SJCRH30 (cell line): ENCODE measurements around the gene ITGB4. TPM values are rescaled to one million over a fixed set of nuclear protein-coding genes. Genes with fewer than 3 reads are reported as not detected.

Experiments
- DNase-seq, 2 experiments: peaks; one replicate each; pipeline ENCODE4 v3.0.0-alpha.2; 2015 to 2020
- H3K27ac ChIP-seq: fragments of 250-450 bp; sonication (Bioruptor Pico); 2 replicates; pipeline ENCODE4 v1.5.1; 2020; ENCODE audit warnings: mild to moderate bottlenecking, moderate library complexity
- H3K27me3 ChIP-seq: fragments of 250-450 bp; sonication (Bioruptor Pico); 2 replicates; pipeline ENCODE4 v1.5.1; 2020; ENCODE audit warnings: mild to moderate bottlenecking, moderate library complexity
- H3K36me3 ChIP-seq: fragments of 250-450 bp; sonication (Bioruptor Pico); 2 replicates; pipeline ENCODE4 v1.5.1; 2020; ENCODE audit warnings: mild to moderate bottlenecking, moderate library complexity
- H3K4me1 ChIP-seq: fragments of 250-450 bp; sonication (Bioruptor Pico); 2 replicates; pipeline ENCODE4 v1.5.1; 2020; ENCODE audit warnings: mild to moderate bottlenecking, moderate library complexity
- H3K4me3 ChIP-seq: fragments of 250-450 bp; sonication (Bioruptor Pico); 2 replicates; pipeline ENCODE4 v1.5.1; 2020; ENCODE audit warnings: mild to moderate bottlenecking, moderate library complexity
- H3K9me3 ChIP-seq: fragments of 250-450 bp; sonication (Bioruptor Pico); replicated peaks from 2 replicates; pipeline ENCODE4 v1.5.1; 2020; ENCODE audit warnings: mild to moderate bottlenecking, moderate library complexity
- total RNA-seq: library from RNA; depleted of rRNA; stranded (reverse); fragments of >200 nt; shearing (Covaris generic); gene quantifications from 2 replicates; pipeline ENCODE4 v1.2.3, GENCODE V29; 2014

The ITGB4 gene
- total RNA-seq, 1 experiment from 2014 or later, result 8.8 TPM

GRCh38 chr17:75749545-75750389 lies 28.5 kb downstream of the ITGB4 start:
- H3K36me3 ChIP-seq, result no peaks in the 10 kb centered on the region
- peaks cover 29% of the 10 kb centered on the region for H3K4me1 ChIP-seq
- H3K9me3 ChIP-seq, result no peaks in the 10 kb centered on the region
- H3K27me3 ChIP-seq, result no peaks in the 10 kb centered on the region
- no peak overlapping the region for H3K27ac ChIP-seq
- DNase-seq, result peak; percentile 83 to 91
- H3K4me3 ChIP-seq, result no peak overlapping the region

DNA sequence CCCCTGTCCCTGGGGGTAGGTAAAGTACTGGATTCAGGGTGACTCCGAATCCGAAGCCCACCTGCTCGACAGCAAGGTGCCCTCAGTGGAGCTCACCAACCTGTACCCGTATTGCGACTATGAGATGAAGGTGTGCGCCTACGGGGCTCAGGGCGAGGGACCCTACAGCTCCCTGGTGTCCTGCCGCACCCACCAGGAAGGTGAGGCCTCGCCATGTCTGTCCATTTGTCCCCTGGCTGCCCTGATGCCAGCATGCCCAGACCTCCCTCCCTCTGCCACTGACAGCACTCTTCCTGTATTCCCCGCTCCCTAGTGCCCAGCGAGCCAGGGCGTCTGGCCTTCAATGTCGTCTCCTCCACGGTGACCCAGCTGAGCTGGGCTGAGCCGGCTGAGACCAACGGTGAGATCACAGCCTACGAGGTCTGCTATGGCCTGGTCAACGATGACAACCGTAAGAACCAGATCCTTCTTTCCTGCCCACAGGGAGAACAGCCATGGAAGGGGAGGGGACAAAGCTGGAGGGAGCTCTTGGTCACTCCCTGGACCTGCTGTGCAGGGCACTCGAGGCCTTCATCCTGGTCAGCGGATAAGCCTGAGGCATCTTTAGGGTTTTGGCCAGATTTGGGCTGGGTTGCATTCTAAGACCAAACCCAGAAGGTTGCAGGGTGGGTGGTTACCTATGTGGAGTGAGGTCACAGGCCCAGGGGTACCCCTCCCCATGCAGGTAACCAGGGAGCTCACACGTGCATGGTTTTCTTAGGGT lies 29.6 kb downstream of the ITGB4 start:
- peaks cover 37% of the 10 kb centered on the region for H3K4me1 ChIP-seq
- DNase-seq, result no peak
- H3K36me3 ChIP-seq, result no peaks in the 10 kb centered on the region
- no peak overlapping the region for H3K4me3 ChIP-seq
- H3K9me3 ChIP-seq, result no peaks in the 10 kb centered on the region
- no peaks in the 10 kb centered on the region for H3K27me3 ChIP-seq
- H3K27ac ChIP-seq, result no peak overlapping the region

GRCh38 chr17:75751676-75752404 lies 30.6 kb downstream of the ITGB4 start:
- Histone ChIP-seq H3K4me3 (peak overlapping the region; percentile 41), H3K27ac (no peak overlapping the region), H3K36me3 (no peaks in the 10 kb centered on the region), H3K27me3 (no peaks in the 10 kb centered on the region), H3K9me3 (no peaks in the 10 kb centered on the region), H3K4me1 (peaks cover 46% of the 10 kb centered on the region)
- DNase-seq, result peak; percentile 77 to 84

- H3K36me3 ChIP-seq, result no peaks in the 10 kb centered on the region
- peaks cover 46% of the 10 kb centered on the region for H3K4me1 ChIP-seq
- H3K4me3 ChIP-seq, result peak overlapping the region; percentile 41
- H3K27ac ChIP-seq, result no peak overlapping the region
- no peaks in the 10 kb centered on the region for H3K27me3 ChIP-seq
- H3K9me3 ChIP-seq, result no peaks in the 10 kb centered on the region
- DNase-seq, result peak in 1 of 2 experiments; percentile 54
Observed at GRCh38 chr17:75752405-75752709, 31.1 kb downstream of the ITGB4 start.

DNA sequence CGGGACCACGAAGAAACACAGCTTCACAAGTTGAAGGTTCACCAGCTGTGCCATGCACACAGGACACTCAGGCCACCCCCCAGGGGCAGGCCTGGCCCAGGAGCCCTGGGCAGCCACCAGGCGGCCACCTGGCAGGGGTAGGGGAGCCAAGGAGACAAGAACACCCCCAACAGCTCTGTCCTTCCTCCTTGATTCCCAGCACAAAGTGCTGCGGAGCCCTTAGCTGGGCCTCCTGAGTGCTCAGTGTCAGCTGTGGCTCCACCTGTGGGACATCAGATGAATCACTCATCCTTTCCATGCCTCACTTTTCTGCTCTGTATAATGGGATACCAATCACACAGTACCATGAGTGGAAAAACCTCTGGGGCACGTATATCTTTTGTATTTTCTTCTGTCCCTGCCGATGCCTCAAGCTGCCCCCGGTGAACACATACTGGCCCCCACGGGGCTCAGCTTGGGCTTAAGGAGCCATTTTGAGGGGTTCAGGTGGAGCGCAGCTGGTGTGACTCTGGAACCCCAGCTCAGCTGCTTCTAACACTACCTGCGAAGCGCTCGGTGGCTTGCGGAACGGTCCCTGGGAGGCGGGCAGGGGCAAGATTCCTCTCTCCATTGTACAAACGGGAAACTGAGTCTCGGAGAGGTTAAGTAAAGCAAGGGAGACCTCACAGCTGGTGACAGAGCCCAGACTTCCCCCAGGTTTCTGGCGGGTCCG lies 31.7 kb downstream of the ITGB4 start:
- no peaks in the 10 kb centered on the region for H3K9me3 ChIP-seq
- H3K27me3 ChIP-seq, result no peaks in the 10 kb centered on the region
- no peak overlapping the region for H3K27ac ChIP-seq
- DNase-seq, result peak in 1 of 2 experiments; percentile 45
- H3K36me3 ChIP-seq, result no peaks in the 10 kb centered on the region
- peaks cover 46% of the 10 kb centered on the region for H3K4me1 ChIP-seq
- peak overlapping the region; percentile 48 for H3K4me3 ChIP-seq

DNA sequence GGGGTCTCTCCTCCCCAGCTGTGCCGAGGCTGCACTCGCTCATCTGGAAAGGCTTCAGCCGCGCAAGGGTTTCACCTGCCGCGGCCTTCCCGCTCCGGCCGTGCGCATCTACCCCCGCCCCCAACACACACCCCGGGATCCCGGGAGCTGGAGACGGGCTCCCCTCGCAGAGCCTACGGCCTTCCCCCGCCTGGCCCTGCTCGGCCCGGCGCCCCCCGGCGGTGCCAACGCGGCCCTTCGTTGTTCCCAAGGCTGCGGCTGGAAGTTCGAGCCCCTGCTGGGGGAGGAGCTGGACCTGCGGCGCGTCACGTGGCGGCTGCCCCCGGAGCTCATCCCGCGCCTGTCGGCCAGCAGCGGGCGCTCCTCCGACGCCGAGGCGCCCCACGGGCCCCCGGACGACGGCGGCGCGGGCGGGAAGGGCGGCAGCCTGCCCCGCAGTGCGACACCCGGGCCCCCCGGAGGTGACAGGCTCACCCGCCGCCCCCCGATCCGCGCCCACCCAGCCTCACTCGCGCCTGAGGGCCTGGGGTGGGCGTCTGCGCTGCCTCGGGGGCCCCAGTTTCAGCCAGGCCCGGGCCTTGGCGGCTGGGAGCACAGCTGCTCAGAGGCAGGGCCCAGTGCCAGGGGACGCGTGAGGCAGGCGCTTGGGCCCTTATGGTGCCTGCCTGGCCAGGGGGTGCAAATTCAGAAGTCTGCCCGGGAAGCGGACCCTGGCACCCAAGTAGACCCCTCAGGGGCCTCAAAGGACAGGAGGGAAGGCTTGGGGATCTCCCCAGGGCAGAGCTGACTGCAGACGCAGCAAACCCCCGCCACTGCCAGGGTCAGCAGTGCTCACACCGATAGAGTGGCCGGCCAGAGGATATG lies 32.5 kb downstream of the ITGB4 start:
- Histone ChIP-seq H3K27me3 (no peaks in the 10 kb centered on the region), H3K36me3 (no peaks in the 10 kb centered on the region), H3K4me3 (peak overlapping the region; percentile 48), H3K9me3 (no peaks in the 10 kb centered on the region), H3K4me1 (peaks cover 46% of the 10 kb centered on the region), H3K27ac (peak overlapping the region; percentile 85)
- peak; percentile 87 to 88 for DNase-seq

- Histone ChIP-seq H3K9me3 (no peaks in the 10 kb centered on the region), H3K4me3 (peak overlapping the region; percentile 48), H3K4me1 (peaks cover 46% of the 10 kb centered on the region), H3K27ac (peak overlapping the region; percentile 85), H3K36me3 (no peaks in the 10 kb centered on the region), H3K27me3 (no peaks in the 10 kb centered on the region)
- DNase-seq, result peak; percentile 72 to 77
Observed at GRCh38 chr17:75754378-75755204, 33.3 kb downstream of the ITGB4 start.

DNA sequence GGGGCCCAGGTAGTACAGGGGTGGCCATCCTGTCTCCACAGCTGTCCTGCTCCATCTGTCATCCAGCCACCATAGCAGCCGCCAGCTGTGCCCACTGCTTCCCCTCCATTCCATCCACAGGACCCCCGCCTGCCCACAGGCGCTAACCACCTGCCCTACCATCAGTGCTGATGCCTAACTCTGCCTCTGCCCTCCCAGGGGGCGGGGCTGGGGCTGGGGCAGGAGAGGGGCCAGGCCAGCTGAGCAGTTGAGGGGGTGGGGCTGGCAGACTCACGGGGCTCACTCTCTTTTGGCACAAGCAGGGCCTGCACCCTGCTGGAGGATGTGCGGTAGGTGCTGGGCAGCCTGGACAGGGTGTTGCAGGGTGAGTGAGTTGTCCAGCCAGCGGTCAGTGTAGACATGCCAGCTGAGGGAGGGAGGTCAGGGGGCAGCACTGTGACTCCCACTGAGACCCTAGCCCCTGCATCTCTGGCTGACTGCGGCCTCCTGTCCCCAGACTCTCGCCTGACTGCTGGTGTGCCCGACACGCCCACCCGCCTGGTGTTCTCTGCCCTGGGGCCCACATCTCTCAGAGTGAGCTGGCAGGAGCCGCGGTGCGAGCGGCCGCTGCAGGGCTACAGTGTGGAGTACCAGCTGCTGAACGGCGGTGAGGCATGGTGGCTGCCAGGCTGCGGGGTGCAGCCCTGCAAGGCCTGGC lies 34.1 kb downstream of the ITGB4 start:
- no peaks in the 10 kb centered on the region for H3K36me3 ChIP-seq
- peak; percentile 99 for DNase-seq
- H3K27ac ChIP-seq, result peak overlapping the region; percentile 85
- no peaks in the 10 kb centered on the region for H3K27me3 ChIP-seq
- no peaks in the 10 kb centered on the region for H3K9me3 ChIP-seq
- H3K4me1 ChIP-seq, result peaks cover 43% of the 10 kb centered on the region
- peak overlapping the region; percentile 48 for H3K4me3 ChIP-seq

- Histone ChIP-seq H3K27ac (peak overlapping the region; percentile 85), H3K4me1 (peaks cover 43% of the 10 kb centered on the region), H3K27me3 (no peaks in the 10 kb centered on the region), H3K4me3 (peak overlapping the region; percentile 32), H3K36me3 (no peaks in the 10 kb centered on the region), H3K9me3 (no peaks in the 10 kb centered on the region)
- peak in 1 of 2 experiments; percentile 44 for DNase-seq
Observed at GRCh38 chr17:75755990-75756389, 34.7 kb downstream of the ITGB4 start.

GRCh38 chr17:75756451-75757085 lies 35.3 kb downstream of the ITGB4 start:
- no peak overlapping the region for H3K27ac ChIP-seq
- H3K36me3 ChIP-seq, result no peaks in the 10 kb centered on the region
- no peak overlapping the region for H3K4me3 ChIP-seq
- DNase-seq, result no peak
- H3K4me1 ChIP-seq, result peaks cover 41% of the 10 kb centered on the region
- H3K9me3 ChIP-seq, result no peaks in the 10 kb centered on the region
- H3K27me3 ChIP-seq, result no peaks in the 10 kb centered on the region

DNA sequence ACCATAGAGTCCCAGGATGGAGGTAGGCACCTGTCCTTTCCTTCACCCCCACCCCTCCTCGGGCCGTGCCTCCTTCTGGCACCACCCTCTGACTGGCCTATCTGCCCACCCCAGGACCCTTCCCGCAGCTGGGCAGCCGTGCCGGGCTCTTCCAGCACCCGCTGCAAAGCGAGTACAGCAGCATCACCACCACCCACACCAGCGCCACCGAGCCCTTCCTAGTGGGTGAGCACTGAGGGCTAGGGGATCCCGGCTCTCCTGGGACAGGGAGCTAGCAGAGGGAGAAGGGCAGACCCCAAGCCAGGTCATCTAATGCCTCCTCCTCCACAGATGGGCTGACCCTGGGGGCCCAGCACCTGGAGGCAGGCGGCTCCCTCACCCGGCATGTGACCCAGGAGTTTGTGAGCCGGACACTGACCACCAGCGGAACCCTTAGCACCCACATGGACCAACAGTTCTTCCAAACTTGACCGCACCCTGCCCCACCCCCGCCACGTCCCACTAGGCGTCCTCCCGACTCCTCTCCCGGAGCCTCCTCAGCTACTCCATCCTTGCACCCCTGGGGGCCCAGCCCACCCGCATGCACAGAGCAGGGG lies 35.9 kb downstream of the ITGB4 start:
- Histone ChIP-seq H3K9me3 (no peaks in the 10 kb centered on the region), H3K4me3 (no peak overlapping the region), H3K36me3 (no peaks in the 10 kb centered on the region), H3K4me1 (peaks cover 36% of the 10 kb centered on the region), H3K27ac (no peak overlapping the region), H3K27me3 (no peaks in the 10 kb centered on the region)
- DNase-seq, result no peak
